ENCODE results near the gene PDE4D. TPM values are rescaled to one million over a fixed set of nuclear protein-coding genes. Genes with fewer than 3 reads are reported as not detected.

PDE4D gene
- total and polyA plus RNA-seq, 2 of the 4 experiments (the other 2 are of a cell fraction) = 1.4 to 7.9 TPM

GRCh38 chr5:59197911-59198310 lies 695.6 kb downstream of the PDE4D start:
- no peak overlapping the region for H4K91ac ChIP-seq (ENCODE audit: insufficient read depth, low read depth, low read length)
- H3K4me3 ChIP-seq (ENCODE audit: insufficient read depth, low read depth, low read length) = no peak overlapping the region
- in situ Hi-C loops (cut with MboI; ENCODE audit: low sequenced_read_pairs) (no loop called here), dilution Hi-C loops (cut with HindIII; ENCODE audit: low sequenced_read_pairs, unreplicated experiment) (loop anchor here (25.0 kb wide), 1 partner anchor 164 kb away; no protein-coding TSS in a partner anchor), intact Hi-C loops (cut with micrococcal nuclease) (no loop called here)
- ChIA-PET POLR2A (ENCODE audit: unreplicated experiment) (no interaction called here), CTCF (interaction anchor here (1.0 kb wide), 1 partner anchor 10 kb away, joined by 5 read pairs; no protein-coding TSS in a partner anchor)
- WGBS, 2 experiments (ENCODE audit: extremely low coverage in 2 of 2, insufficient read length in 1 of 2) = 100% methylated on average over 1 of the region's 4 CpGs; no CpG with 5 or more reads in 1 of the 2 experiments
- no peak overlapping the region for H2BK5ac ChIP-seq (ENCODE audit: low read depth, low read length, poor library complexity, severe bottlenecking)
- H3K79me1 ChIP-seq (ENCODE audit: low read depth in 1 of 2, low read length in 2 of 2) = no peaks in the 10 kb centered on the region
- H3K9me3 ChIP-seq (ENCODE audit: control insufficient read depth, insufficient read depth, low read length) = no peaks in the 10 kb centered on the region
- H3K9me1 ChIP-seq (ENCODE audit: insufficient read depth, low read length) = 0 out of 2 replicates have a peak, but pooled peaks cover 3% of the 10 kb centered on the region
- H4K5ac ChIP-seq (ENCODE audit: low read depth, low read length) = no peak overlapping the region
- TF ChIP-seq CEBPB (IDR thresholded peaks at IDR 0.05; ENCODE audit: low read depth, low read length) = peak; percentile 60
- TF ChIP-seq RCOR1 (IDR thresholded peaks at IDR 0.05; ENCODE audit: insufficient replicate concordance, low read length) = no peak
- TF ChIP-seq MXI1 (IDR thresholded peaks at IDR 0.05; ENCODE audit: borderline replicate concordance, low read depth, low read length) = no peak
- ATAC-seq (ENCODE audit: low read depth) (no peak), DNase-seq (no peak)
- H3K14ac ChIP-seq (replicated peaks; ENCODE audit: low read depth, low read length) = no peak overlapping the region
- no peak overlapping the region for H3K9ac ChIP-seq (ENCODE audit: low read depth, low read length)
- H3K36me3 ChIP-seq (ENCODE audit: control insufficient read depth, insufficient read depth, low read length) = no peaks in the 10 kb centered on the region
- H3K56ac ChIP-seq (ENCODE audit: extremely low read depth, insufficient read depth, low read length) = no peak overlapping the region
- H3K27me3 ChIP-seq (ENCODE audit: control insufficient read depth, insufficient read depth, low read length) = peaks cover 6% of the 10 kb centered on the region; the same call in 1 of the 2 replicates
- H3K4me2 ChIP-seq (ENCODE audit: low read depth, low read length) = no peak overlapping the region
- BruUV-seq (replicated peaks) = no TSS peak
- no peak overlapping the region for H3K23ac ChIP-seq (ENCODE audit: low read depth, low read length)
- no peak overlapping the region for H2AFZ ChIP-seq (replicated peaks; ENCODE audit: low read length, poor library complexity)
- H4K8ac ChIP-seq (ENCODE audit: low read depth in 2 of 2, low read length in 2 of 2) = no peak overlapping the region
- H3K18ac ChIP-seq (ENCODE audit: low read depth, low read length) = no peak overlapping the region
- no peaks in the 10 kb centered on the region for H3K4me1 ChIP-seq (ENCODE audit: control insufficient read depth, insufficient read depth, low read length)
- no peak overlapping the region for H2BK15ac ChIP-seq (ENCODE audit: low read depth, low read length)
- H2BK20ac ChIP-seq (ENCODE audit: low read depth, low read length) = no peak overlapping the region
- no peak overlapping the region for H2AK5ac ChIP-seq (ENCODE audit: low read depth, low read length)
- H2BK120ac ChIP-seq (ENCODE audit: low read depth, low read length) = no peak overlapping the region
- H3K4ac ChIP-seq (ENCODE audit: low read depth, low read length) = no peak overlapping the region
- no peaks in the 10 kb centered on the region for H4K20me1 ChIP-seq (ENCODE audit: insufficient read depth, low read length)
- no peak overlapping the region for H2AK9ac ChIP-seq (replicated peaks; ENCODE audit: low read depth, low read length, poor library complexity)
- no peak overlapping the region for H3K27ac ChIP-seq (ENCODE audit: insufficient read depth, low read length)

All from IMR-90 (cell line).